NT2/D1 (cell line): Measurements from ENCODE around the gene CCDC78.
A peak's percentile ranks its signal among the peaks of the same experiment; 100 is the strongest.

Source experiments
- DNase-seq: peaks from one replicate; pipeline ENCODE4 v3.0.0-alpha.2; 2011; ENCODE audit warnings: low read depth, low spot score
- H3K27me3 ChIP-seq: 2 replicates; pipeline ENCODE4 v1.6.0; 2011; ENCODE audit warnings: mild to moderate bottlenecking; ENCODE audit not compliant: insufficient read length, insufficient read depth
- H3K36me3 ChIP-seq: 2 replicates; pipeline ENCODE4 v1.6.1; 2011; ENCODE audit warnings: mild to moderate bottlenecking, low read length, mixed read lengths; ENCODE audit not compliant: insufficient read depth, insufficient read length
- H3K4me1 ChIP-seq: 2 replicates; pipeline ENCODE4 v1.5.1; 2011; ENCODE audit not compliant: insufficient read depth, insufficient read length
- H3K4me3 ChIP-seq: 2 replicates; pipeline ENCODE4 v1.5.1; 2011; ENCODE audit warnings: low read depth; ENCODE audit not compliant: insufficient read length
- H3K9ac ChIP-seq: 2 replicates; pipeline ENCODE4 v1.6.0; 2011; ENCODE audit warnings: low read depth; ENCODE audit not compliant: insufficient read length
- H3K9me3 ChIP-seq: 2 replicates; pipeline ENCODE4 v1.5.1; 2011; ENCODE audit warnings: mild to moderate bottlenecking, low read length; ENCODE audit not compliant: insufficient read depth
- SUZ12 ChIP-seq: IDR thresholded peaks from 2 replicates; pipeline ENCODE4 v1.6.1; 2011; ENCODE audit not compliant: insufficient read length, insufficient read depth; ENCODE audit errors: extremely low read depth
- YY1 ChIP-seq: IDR thresholded peaks from 2 replicates; pipeline ENCODE4 v1.6.1; 2011; ENCODE audit not compliant: insufficient read length, insufficient read depth
- ZNF274 ChIP-seq: IDR thresholded peaks from 2 replicates; pipeline ENCODE4 v1.6.1; 2011; ENCODE audit warnings: mild to moderate bottlenecking, low read depth, low read length

The CCDC78 gene

DNA sequence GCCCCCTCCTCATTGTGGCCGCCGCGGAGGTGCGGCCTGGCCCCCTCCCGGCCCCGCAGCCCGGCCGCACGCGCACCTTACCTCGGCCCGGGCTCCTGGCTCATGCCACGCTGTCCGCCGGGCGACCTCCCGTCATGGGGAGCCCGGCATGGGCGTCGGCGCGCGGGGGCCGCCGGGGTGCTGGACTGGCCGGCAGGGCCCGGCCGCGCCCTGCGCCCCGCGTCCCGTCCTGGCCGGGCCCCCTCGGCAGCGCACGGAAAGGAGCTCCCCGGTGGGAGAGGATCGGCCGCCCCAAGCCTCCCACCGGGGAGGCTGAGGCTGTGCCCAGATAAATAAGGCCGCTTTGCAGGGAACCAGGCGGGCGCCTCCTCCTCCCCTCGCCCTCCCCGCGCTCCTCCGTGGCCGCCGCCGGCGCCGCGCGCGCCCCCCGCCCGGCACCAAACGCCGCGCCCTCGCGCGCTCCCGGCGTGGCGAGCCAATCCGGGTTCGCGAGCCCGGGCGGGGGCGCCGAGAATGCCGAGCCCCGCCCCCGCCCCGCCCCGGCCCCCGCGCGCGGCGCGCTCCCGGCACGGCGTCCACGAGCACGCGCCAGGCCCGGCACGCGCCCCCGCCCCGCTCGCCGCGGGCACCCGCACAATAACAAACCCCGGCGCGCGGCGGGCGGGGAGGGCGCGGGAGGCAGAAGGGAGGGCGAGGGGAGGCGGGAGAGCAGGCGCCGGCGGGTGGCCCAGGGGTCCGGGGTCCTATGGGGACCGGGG, 20.6 kb downstream of the CCDC78 start, which contains the start of gene FBXL16:
Gene FBXL16, minus strand, starts transcription at position 371 of the 758 bp plus-strand sequence. CDS start 8,396 bp downstream, outside the sequence.
- TF ChIP-seq ZNF274 = no peak
- no peak for TF ChIP-seq SUZ12
- no peak for TF ChIP-seq YY1
- H3K9ac ChIP-seq = peak within 1 kb of the TSS; percentile 70
- peaks cover 97% of the 10 kb centered on the region for H3K27me3 ChIP-seq
- H3K4me3 ChIP-seq = peak within 1 kb of the TSS; percentile 50
- H3K4me1 ChIP-seq = peaks cover 32% of the 10 kb centered on the region
- DNase-seq = no peak
- H3K36me3 ChIP-seq = no peaks in the 10 kb centered on the region
- no peaks in the 10 kb centered on the region for H3K9me3 ChIP-seq

- TF ChIP-seq YY1 (no peak), SUZ12 (no peak)
- Histone ChIP-seq H3K36me3 (no peaks in the 10 kb centered on the region), H3K27me3 (peaks cover 97% of the 10 kb centered on the region), H3K9me3 (no peaks in the 10 kb centered on the region), H3K9ac (peak overlapping the region; percentile 56), H3K4me1 (peaks cover 23% of the 10 kb centered on the region), H3K4me3 (peak overlapping the region; percentile 24)
- DNase-seq = no peak
Observed at GRCh38 chr16:704552-705380, 21.5 kb downstream of the CCDC78 start.

DNA sequence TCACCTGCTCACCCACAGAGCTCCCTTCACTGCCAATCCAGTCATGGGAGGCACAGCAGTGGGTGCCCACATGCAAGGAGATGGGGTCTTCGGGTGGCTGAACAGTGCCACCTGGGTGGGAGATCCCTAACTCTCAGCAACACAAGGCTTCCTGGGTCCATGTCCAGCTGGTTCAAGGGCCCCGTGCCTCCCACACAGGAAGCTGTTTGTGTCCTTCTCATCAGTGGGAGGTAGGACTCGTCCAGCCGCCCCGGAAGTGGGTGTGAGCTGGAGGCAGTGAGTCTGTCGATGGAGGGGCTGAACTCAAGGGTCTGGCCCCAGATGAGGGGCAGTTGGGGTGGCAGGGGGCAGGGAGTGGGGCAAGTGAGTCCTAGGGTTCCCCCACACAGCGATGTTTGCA, 22.2 kb downstream of the CCDC78 start:
- TF ChIP-seq ZNF274 = no peak
- no peak for TF ChIP-seq SUZ12
- no peak for TF ChIP-seq YY1
- no peak for DNase-seq
- Histone ChIP-seq H3K36me3 (no peaks in the 10 kb centered on the region), H3K27me3 (peaks cover 97% of the 10 kb centered on the region), H3K9ac (no peak overlapping the region), H3K4me3 (no peak overlapping the region), H3K9me3 (no peaks in the 10 kb centered on the region), H3K4me1 (peaks cover 22% of the 10 kb centered on the region)

DNA sequence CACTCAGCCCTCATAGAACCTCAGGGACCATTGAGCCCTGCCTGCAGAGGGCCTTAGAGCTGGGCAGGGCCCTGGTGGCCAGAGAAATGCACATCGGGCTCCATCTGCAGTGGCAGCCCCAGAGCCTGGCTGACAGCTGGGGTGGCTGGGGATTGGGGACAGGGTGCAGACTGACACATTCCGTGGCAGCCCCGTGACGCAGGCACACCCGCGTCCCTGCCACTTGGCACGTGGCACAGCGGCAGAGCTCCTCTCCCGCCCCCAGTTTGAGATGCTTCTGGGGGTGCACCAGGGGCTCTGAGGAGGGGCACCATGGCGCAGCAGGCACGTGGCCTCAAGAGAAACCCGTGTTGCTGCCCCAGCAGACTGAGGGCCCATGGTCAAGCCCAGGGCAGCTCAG, 22.8 kb downstream of the CCDC78 start:
- Histone ChIP-seq H3K27me3 (peaks cover 96% of the 10 kb centered on the region), H3K4me3 (no peak overlapping the region)
- no peak for DNase-seq

GRCh38 chr16:702341-702740, 23.9 kb downstream of the CCDC78 start:
- H3K36me3 ChIP-seq = no peaks in the 10 kb centered on the region
- H3K4me3 ChIP-seq = no peak overlapping the region
- no peaks in the 10 kb centered on the region for H3K9me3 ChIP-seq
- no peak for DNase-seq
- H3K27me3 ChIP-seq = peaks cover 94% of the 10 kb centered on the region
- peaks cover 22% of the 10 kb centered on the region for H3K4me1 ChIP-seq
- TF ChIP-seq SUZ12 (no peak), ZNF274 (no peak), YY1 (no peak)
- peak overlapping the region; percentile 21 for H3K9ac ChIP-seq

More for the DNA sequence above, 22.8 kb downstream of the CCDC78 start:
- H3K9me3 ChIP-seq = no peaks in the 10 kb centered on the region
- peaks cover 22% of the 10 kb centered on the region for H3K4me1 ChIP-seq
- no peaks in the 10 kb centered on the region for H3K36me3 ChIP-seq
- H3K9ac ChIP-seq = no peak overlapping the region
- TF ChIP-seq ZNF274 = no peak
- TF ChIP-seq YY1 = no peak
- no peak for TF ChIP-seq SUZ12

- Histone ChIP-seq H3K27me3 (peaks cover 93% of the 10 kb centered on the region), H3K4me1 (peaks cover 17% of the 10 kb centered on the region), H3K36me3 (no peaks in the 10 kb centered on the region), H3K9ac (peak overlapping the region; percentile 42), H3K9me3 (no peaks in the 10 kb centered on the region), H3K4me3 (peak overlapping the region; percentile 15)
- TF ChIP-seq SUZ12 (peak; percentile 62), YY1 (no peak)
- DNase-seq = no peak
Observed at GRCh38 chr16:700684-701584, 25.3 kb downstream of the CCDC78 start.

DNA sequence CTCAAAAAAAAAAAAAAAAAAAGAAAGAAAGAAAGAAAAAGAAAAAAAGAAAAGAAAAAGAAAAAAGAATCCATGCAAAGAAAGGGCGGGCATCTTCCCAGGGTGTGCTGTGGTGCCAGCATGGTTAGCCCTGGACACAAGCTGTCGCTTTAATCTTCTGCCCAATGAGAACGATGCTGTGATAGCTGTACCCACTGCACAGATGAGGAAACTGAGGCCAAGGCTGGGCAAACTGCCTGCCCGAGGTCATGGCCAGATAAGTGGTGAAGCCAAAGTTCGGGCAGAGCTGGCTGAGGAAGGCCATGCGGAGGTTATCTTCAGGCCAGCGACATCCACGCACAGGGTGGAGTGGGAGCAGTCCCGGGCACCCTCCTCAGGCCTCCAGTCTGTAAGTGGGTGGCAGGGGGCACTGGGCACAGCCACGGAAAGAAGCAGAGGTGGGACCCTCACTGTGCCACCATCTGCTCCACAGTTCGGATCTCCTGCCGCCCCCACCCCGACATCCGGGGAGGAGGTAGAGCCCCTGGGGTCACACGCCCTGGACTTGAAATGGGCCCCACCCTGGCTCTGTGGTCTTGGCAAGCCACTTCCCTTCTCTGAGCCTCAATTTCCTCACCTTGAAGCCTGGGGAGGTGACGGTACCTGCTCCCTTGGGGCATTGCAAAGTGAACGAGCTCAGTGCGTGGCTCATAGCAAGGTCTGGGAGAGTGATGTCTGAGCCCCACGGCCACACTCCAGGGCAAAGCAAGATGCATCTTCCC, 27.2 kb downstream of the CCDC78 start:
- Histone ChIP-seq H3K9ac (no peak overlapping the region), H3K4me1 (peaks cover 18% of the 10 kb centered on the region), H3K4me3 (no peak overlapping the region), H3K27me3 (peaks cover 94% of the 10 kb centered on the region), H3K36me3 (no peaks in the 10 kb centered on the region), H3K9me3 (no peaks in the 10 kb centered on the region)
- DNase-seq = no peak
- TF ChIP-seq ZNF274 = no peak
- no peak for TF ChIP-seq SUZ12
- TF ChIP-seq YY1 = no peak
